HG03354 (cell line): Measurements from ENCODE around the gene OFD1.

Experiments
- ATAC-seq: cut with Tn5 transposase; IDR thresholded peaks from one replicate; pipeline ENCODE4 v1.9.1; 2021; ENCODE audit warnings: mild to moderate bottlenecking; ENCODE audit not compliant: unreplicated experiment, poor library complexity, severe bottlenecking

OFD1 gene

DNA sequence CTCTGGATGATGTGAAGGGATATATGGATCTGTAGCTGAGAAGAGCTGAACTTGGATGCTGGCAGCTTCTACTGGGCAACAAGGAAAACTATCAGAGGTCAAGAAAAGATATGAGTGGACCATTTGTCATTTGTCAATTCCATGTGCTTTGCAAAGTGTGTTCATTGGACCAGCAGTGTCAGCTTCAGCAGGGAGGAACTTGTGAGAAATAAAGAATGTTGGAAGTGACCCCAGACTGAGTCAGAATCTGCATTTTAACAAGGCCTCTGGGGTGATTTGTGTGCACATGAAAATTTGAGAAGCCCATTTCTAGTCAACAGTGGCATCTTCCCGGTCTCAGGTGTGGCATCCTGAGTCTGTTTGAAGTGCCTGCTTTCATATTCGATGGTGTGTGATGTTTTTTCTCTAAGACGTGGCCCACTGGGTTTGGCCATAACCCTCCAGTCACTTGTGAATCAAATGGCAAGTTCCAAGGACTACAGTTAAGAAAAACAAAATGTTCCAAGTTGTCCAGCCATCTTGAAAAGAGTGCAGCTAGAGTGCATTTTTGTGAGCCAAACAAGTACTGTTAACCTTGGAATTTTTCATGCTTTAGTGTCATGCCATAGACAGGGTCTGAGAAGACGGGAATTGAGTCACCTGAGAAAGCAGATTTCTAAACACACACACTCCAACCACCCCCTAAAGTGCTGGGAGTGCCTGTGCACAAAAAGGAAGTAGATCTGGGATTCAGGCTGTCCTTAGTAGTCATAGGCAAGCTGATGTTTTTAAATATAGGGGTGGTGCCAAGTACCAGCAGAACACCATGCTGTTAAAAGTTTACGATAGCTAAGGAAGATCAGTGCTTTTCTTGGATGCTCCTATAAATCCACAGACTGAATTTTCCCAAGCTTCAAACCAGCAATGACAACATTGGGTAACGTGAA is 55.9 kb downstream of the OFD1 start:
- ATAC-seq: no peak

DNA sequence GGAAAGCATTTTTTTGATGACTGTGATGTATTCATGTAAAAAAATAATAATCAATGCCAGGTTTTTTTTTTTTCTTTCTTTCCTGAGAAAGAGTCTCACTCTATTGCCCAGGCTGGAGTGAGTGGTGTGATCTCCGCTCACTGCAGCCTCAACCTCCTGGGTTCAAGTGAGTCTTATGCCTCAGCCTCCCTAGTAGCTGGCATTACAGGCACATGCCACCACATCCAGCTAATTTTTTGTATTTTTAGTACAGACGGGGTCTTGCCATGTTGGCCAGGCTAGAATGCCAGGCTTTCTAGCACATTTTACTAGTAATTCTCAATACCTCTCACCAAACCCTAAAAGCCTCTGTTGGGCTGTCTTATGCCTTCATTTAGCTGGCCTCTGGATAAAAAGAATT is 56.6 kb downstream of the OFD1 start:
- ATAC-seq: no peak

DNA sequence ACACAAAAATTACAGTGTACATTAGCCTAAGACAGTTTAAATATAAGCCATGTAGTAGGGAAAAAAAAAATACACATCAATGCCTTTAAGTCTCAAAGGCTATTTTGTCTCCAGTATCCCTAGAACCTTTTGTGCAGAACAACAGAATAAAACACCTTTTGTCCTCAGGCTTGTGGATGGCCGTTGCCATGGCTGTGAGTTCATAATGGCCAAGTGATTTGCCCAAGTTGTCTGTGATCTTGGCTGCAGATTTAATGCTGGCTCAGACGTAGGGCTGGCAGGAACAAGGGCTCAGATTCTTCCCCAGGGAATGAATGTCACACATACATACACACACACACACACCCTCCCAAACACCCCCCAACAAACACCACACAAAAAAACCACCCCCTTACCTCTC is 57.0 kb downstream of the OFD1 start:
- no peak for ATAC-seq

DNA sequence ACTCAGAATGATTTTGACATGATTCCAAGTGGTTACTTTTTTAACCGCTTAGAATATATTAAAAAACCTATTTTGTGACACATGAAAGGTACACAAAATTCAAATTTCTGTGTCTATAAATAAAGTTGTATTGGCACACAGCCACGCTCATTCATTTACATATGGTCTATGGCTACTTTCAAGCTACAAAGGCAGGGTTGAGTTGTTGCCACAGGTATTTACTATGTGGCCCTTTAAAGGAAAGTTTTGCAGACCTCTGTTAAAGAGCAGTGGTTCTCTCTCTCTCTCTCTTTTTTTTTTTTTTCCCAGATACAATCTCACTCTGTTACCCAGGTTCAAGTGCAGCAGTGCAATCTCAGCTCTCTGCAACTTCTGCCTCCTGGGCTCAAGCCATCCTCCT is 59.3 kb downstream of the OFD1 start:
- no peak for ATAC-seq

DNA sequence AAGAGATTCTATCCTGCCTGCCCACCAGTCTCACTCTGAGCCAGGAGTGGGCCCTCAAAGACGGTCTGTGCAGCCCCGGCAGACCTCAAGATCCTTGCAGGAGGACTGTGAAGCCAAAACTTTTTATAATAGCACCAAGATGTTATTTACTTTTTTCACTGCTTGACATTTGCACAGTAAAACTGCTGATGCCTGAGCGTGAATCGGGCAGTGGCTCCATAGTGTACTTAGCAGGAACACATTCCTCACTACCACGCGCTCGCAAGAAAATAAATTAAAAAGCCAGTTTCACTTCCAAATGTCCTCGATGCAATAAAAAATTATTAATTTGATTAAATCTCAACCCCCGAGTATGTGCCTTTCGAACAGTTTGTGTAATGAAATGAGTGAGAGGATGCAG is 59.9 kb downstream of the OFD1 start:
- no peak for ATAC-seq

DNA sequence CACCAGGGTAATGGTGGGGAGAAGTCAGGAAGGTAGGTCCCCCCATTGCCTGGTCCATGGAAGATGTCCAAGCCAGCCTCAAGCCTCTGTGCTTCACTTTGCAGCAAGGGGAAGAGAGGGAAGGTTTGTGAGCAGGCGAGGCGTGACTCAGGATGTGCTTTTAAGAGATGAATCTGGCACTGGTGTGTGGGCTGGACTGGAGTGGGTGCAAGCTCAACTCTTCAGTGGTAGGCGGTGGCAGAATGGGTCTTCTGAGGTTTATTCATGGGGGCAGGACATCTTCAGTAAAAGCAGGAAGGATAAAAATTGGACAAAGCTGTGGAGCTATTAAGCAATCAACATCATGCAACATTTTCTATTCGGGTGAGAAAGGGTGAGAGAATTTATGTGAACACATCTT is 63.0 kb downstream of the OFD1 start:
- ATAC-seq: no peak

DNA sequence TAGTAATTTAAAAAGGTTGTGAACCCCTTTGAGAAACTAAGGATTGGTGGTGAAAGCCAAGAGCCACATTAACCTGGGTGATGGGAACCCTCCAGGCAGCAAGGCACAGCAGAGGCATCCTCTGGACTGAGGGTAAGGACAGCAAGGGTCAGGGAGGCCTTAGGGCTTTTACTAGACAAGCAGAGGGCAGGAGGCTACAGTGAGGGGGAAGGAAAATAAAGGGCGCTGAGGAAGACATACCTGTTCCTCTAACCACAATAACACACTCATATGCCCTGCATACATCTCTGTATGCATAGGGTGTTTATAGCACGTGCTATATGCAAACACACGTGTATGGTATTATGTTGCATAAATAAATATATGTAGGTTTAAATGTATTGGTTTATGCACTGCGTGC is 63.6 kb downstream of the OFD1 start:
- ATAC-seq: no peak

DNA sequence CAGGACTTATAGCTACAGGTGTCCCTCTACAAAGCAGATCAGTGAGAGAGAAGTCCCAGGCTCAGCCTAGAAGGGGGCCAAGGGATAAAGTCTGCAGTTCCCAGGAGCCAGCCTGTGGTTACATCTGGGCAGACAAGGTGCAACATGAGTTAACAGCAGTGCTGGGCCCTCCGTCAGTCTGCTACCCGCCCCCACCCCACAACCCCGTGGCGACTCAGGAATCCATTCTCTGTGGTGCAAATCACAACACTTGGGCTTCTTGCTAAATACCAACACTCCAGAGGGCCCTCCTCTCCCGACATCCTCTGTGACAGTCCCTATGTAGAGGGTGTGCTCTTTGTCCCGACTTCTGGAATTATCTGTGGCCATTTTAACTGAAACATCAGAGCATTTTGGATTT is 68.6 kb downstream of the OFD1 start:
- ATAC-seq: no peak

DNA sequence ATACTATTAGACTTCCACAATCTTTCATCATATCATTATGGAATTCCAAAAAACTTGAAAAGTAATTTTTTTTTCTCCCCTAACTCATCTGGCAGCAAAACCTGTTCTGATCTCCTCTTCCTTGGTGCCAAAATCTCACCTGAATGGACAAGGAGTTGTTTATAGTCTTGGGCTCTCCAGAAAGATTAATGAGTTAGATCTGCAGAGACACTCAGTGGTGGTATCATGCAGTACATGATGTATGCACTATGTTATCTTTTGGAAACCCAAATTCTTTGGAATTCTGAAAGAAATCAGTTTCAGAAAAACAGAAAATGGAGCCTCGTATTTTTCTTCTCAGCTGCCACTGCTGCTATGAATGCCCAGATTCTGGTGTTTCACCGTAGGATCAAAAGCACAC is 70.7 kb downstream of the OFD1 start:
- ATAC-seq: no peak

DNA sequence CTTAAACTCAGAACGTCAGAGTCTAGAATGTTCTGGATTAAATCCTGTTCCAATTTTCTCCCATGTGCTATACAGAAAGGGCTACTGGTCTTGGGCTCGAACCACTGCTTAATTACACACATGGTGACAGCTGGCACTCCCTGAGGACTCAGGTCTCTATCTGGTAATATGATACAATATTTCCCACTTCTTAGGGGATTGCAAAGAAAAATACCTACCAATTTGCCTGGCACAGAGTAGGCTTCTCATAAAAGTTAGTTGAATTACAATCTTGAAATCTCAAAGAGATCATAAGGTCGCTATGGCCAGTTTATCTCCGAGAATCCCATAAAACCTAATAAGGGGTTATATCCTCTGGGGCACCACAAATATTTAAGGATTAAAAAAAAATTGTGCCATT is 73.7 kb downstream of the OFD1 start:
- ATAC-seq: no peak

DNA sequence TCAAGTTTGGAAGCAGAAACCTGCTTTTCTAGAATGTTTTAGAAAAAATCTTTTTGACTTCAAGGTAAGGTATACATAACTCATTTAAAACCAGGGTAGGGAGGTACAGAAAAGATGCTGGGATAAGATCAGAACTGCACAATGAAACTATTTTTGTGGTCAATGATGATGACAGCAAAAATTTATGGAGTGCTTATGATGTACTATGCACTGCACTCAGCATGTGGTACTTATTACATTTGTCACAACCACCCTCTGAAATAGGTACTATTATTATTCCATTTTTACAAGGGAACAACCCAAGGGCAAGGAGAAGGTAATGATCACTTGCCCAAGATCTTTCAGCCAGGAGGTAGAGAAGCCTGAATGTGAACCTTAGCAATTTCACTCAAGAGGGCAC is 74.3 kb downstream of the OFD1 start:
- ATAC-seq: no peak

DNA sequence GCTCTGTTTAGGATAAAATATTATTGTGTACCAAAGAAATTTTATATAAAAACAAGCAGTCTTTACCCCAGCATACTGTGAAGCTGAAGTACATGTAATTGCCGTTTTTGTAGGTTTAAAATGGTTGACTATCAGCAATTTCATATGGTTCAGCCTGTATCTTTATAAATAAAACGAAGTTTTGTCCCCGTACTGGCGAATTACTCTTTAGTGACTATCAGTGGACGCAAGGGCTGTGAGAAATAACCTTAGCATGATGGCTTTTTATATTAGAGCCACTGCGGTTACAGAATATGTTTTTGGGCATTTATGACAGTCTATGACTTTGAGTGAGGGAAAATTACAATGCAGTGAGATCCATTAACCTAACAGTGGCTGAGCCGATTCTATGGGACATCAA is 81.1 kb downstream of the OFD1 start:
- no peak for ATAC-seq

DNA sequence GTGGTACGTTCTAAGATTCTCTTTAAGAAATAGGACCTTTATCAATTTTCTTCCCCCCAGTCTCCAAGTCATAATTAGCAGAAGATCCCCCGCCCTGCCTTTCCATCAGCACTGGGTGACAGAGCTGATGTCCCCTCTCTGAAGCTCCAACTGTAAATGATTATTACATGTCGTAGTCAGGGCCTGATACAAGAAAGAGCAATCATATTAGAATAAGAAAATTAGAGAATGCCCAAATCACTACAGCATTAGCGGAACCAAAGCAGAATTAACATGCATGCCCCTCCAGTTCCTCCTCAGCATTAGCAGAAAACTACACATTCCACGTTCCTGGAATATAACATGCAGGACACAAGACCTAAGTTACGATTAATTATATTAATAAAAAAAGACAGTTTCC is 81.6 kb downstream of the OFD1 start:
- ATAC-seq: no peak

DNA sequence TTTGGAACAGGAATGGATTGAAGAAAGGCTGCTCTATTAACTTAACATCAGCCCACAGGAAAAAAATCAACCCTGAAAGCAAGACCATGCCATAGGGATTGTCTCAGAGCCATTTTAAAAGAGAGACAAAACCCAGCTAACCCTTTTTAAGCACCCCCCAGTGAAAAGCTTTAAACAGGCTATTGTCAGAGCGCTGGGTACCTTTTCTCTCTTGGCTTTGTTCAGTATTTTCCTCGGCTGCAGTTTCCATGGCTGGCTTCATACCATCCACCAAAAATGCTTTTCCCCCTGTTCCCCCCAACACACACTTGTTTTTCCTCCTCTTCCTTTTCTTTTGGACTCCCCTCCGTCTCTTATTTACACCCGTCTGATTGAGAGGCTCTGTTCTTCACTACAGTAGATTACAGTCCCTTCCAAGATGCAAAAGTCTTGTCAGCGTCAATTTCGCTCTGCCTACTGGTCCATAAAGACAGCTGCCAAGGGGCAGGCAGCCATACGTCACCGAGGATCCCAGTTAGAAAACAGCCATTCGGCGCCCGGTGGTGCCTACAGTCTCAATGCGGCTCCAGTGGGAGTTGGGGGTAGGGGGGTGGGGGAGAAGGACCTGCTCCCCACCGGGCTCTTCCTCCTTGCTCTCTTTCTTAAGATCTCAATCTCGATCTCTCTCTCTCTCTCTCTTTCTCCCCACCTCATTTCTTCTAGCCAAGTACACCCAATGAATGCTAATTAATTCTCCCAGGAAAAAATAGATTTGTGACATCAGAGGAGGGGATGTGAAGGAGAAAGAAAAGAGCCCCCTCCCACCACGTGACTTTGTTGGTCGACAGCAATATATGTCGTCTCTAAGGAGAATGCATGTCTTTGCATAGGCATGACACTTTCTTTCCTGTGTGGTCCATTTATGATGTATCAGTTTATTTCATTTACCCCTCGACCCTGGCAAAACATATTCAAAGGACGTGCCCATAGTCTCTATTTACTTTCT is 82.4 kb downstream of the OFD1 start, which contains the start of gene GPM6B:
TSS of gene GPM6B (minus strand) at position 451 of the 985 bp plus-strand sequence. CDS start at position 262, 189 bp downstream.
- ATAC-seq: no peak
